HCT116 (cell line): Measurements from ENCODE around the gene SIRPG. TPM values are rescaled to one million over a fixed set of nuclear protein-coding genes. Genes with fewer than 3 reads are reported as not detected.

Source experiments
- ATAC-seq: fragments of 200-7000 bp; cut with Tn5 transposase; 2 replicates; pipeline ENCODE4 v1.9.1; 2020; ENCODE audit warnings: mild to moderate bottlenecking, moderate library complexity
- BruUV-seq: library from RNA; stranded (reverse); fragments of 400-500 nt; replicated peaks from 2 replicates; lab custom pipeline; 2021; lab: Mats Ljungman, UMichigan
- CTCF ChIA-PET: fragments of 300-600 bp; sonication (Branson Sonifier 250); formaldehyde crosslinking; loops from one replicate; lab custom pipeline; 2021; ENCODE audit warnings: antibody characterized with exemption; lab: Charles Lee
- POLR2A ChIA-PET: fragments of 300-600, 350-600 bp; sonication (Branson Sonifier 250); formaldehyde crosslinking; loops from one replicate; lab custom pipeline; 2021; ENCODE audit warnings: antibody characterized with exemption; lab: Charles Lee
- RAD21 ChIA-PET, 2 experiments: fragments of 300-600 bp; sonication (Branson Sonifier 250); formaldehyde crosslinking; loops; one replicate each; lab custom pipeline; 2023; ENCODE audit warnings: low total read pairs in 2 of 2; ENCODE audit not compliant: uncharacterized antibody in 2 of 2, unreplicated experiment in 2 of 2, low non-redundant PET in 1 of 2; lab: Charles Lee
- DNase-seq: peaks from one replicate; pipeline ENCODE4 v3.0.0-alpha.2; 2010; ENCODE audit warnings: low read depth, low spot score
- H2AFZ ChIP-seq: fragments of 200-600 bp; shearing (Covaris generic), sonication (generic); 2 replicates; pipeline ENCODE4 v1.6.1; 2017; ENCODE audit warnings: low read depth, mixed run types, mixed read lengths, antibody characterized with exemption, low read length; ENCODE audit not compliant: poor library complexity, severe bottlenecking
- H3K27ac ChIP-seq: 2 replicates; pipeline ENCODE4 v1.5.1; 2012; ENCODE audit warnings: low read depth, low read length
- H3K27me3 ChIP-seq: fragments of 200-600 bp; sonication (generic); 2 replicates; pipeline ENCODE4 v1.6.1; 2016; ENCODE audit warnings: mixed run types, low read length, mixed read lengths; ENCODE audit not compliant: insufficient read depth
- H3K36me3 ChIP-seq, 2 experiments: fragments of 200-500 bp in 1 of 2; fragments of 200-600 bp in 1 of 2; sonication (Bioruptor generic) in 1 of 2; sonication (generic) in 1 of 2; 2 replicates each; pipeline versions ENCODE4 v1.5.1 to v1.6.1; 2014 to 2016; ENCODE audit warnings: low read length in 2 of 2, inconsistent platforms in 1 of 2, mixed read lengths in 1 of 2, mixed run types in 1 of 2; ENCODE audit not compliant: insufficient read depth in 2 of 2, control insufficient read depth in 1 of 2
- H3K4me1 ChIP-seq, 2 experiments: fragments of 200-600 bp in 1 of 2; sonication (generic) in 1 of 2; 2 replicates each; pipeline versions ENCODE4 v1.5.1 to v1.6.1; 2012 to 2017; ENCODE audit warnings: low read length in 2 of 2, inconsistent platforms in 1 of 2, mild to moderate bottlenecking in 1 of 2, mixed read lengths in 1 of 2, mixed run types in 1 of 2, moderate library complexity in 1 of 2; ENCODE audit not compliant: insufficient read depth in 2 of 2, control insufficient read depth in 1 of 2
- H3K4me2 ChIP-seq: fragments of 200-600 bp; sonication (generic); 2 replicates; pipeline ENCODE4 v1.6.1; 2017; ENCODE audit warnings: mixed run types, low read length, mixed read lengths
- H3K4me3 ChIP-seq, 2 experiments: fragments of 200-600 bp in 1 of 2; sonication (generic) in 1 of 2; replicated peaks in 1 of 2; 2 replicates each; pipeline ENCODE4 v1.5.1; 2011 to 2016; ENCODE audit warnings: low read length in 2 of 2, control low read depth in 1 of 2, low read depth in 1 of 2, mild to moderate bottlenecking in 1 of 2, mixed read lengths in 1 of 2, mixed run types in 1 of 2
- H3K79me2 ChIP-seq: fragments of 200-600 bp; sonication (generic); 2 replicates; pipeline ENCODE4 v1.6.1; 2017; ENCODE audit warnings: mild to moderate bottlenecking, mixed run types, low read length, moderate library complexity, mixed read lengths; ENCODE audit not compliant: insufficient read depth
- H3K9ac ChIP-seq: fragments of 200-600 bp; sonication (generic); 2 replicates; pipeline ENCODE4 v1.6.1; 2016; ENCODE audit warnings: low read length, mixed read lengths
- H3K9me2 ChIP-seq: fragments of 200-600 bp; sonication (generic), shearing (Covaris generic); 2 replicates; pipeline ENCODE4 v1.6.1; 2017; ENCODE audit warnings: mixed run types, mild to moderate bottlenecking, moderate library complexity; ENCODE audit not compliant: insufficient read depth
- H3K9me3 ChIP-seq, 2 experiments: fragments of 200-500 bp in 1 of 2; fragments of 200-600 bp in 1 of 2; sonication (Bioruptor generic) in 1 of 2; sonication (generic) in 1 of 2; 2 replicates each; pipeline ENCODE4 v1.6.1; 2014 to 2017; ENCODE audit warnings: low read length in 2 of 2, mixed read lengths in 2 of 2, inconsistent platforms in 1 of 2, low read depth in 1 of 2, mild to moderate bottlenecking in 1 of 2, mixed run types in 1 of 2, moderate library complexity in 1 of 2; ENCODE audit not compliant: control insufficient read depth in 1 of 2, insufficient read depth in 1 of 2
- H4K20me1 ChIP-seq: fragments of 200-600 bp; sonication (generic), shearing (Covaris generic); 2 replicates; pipeline ENCODE4 v1.6.1; 2017; ENCODE audit warnings: mixed run types, mild to moderate bottlenecking, moderate library complexity; ENCODE audit not compliant: insufficient read depth
- ATF3 ChIP-seq: IDR thresholded peaks from 2 replicates; pipeline ENCODE4 v1.6.1; 2012
- CEBPB ChIP-seq: IDR thresholded peaks from 2 replicates; pipeline ENCODE4 v1.6.1; 2012; ENCODE audit warnings: low read depth
- CTCF ChIP-seq, 3 experiments: fragments of 200-600 bp in 1 of 3; sonication (generic) in 1 of 3; IDR thresholded peaks in 2 of 3; conservative IDR thresholded peaks in 1 of 3; 2 replicates each; pipeline ENCODE4 v1.5.1; 2012 to 2017; ENCODE audit warnings: low read depth in 2 of 3, low read length in 2 of 3, antibody characterized with exemption in 1 of 3, borderline replicate concordance in 1 of 3, control low read depth in 1 of 3, mild to moderate bottlenecking in 1 of 3, mixed read lengths in 1 of 3, mixed run types in 1 of 3, moderate library complexity in 1 of 3; ENCODE audit not compliant: insufficient read depth in 1 of 3
- EGR1 ChIP-seq: IDR thresholded peaks from 2 replicates; pipeline ENCODE4 v1.6.1; 2012; ENCODE audit warnings: low read depth
- ELF1 ChIP-seq: IDR thresholded peaks from 2 replicates; pipeline ENCODE4 v1.6.1; 2012; ENCODE audit warnings: low read depth, borderline replicate concordance
- EZH2 ChIP-seq: fragments of 200-600 bp; sonication (generic); IDR thresholded peaks from 2 replicates; pipeline ENCODE4 v1.6.1; 2017; ENCODE audit warnings: antibody characterized with exemption, mixed run types
- JUND ChIP-seq: IDR thresholded peaks from 2 replicates; pipeline ENCODE4 v1.6.1; 2012
- SRF ChIP-seq: IDR thresholded peaks from 2 replicates; pipeline ENCODE4 v1.6.1; 2012; ENCODE audit warnings: low read depth
- TCF7L2 ChIP-seq: IDR thresholded peaks from 2 replicates; pipeline ENCODE4 v1.7.0; 2011; ENCODE audit warnings: borderline replicate concordance, inconsistent platforms; ENCODE audit not compliant: insufficient read depth, insufficient read length; ENCODE audit errors: extremely low read depth
- YY1 ChIP-seq: IDR thresholded peaks from 2 replicates; pipeline ENCODE4 v1.6.1; 2011; ENCODE audit warnings: low read length, low read depth, moderate library complexity, mild to moderate bottlenecking; ENCODE audit not compliant: insufficient replicate concordance; ENCODE audit errors: extremely low read depth
- intact Hi-C: fragments of 100-400 bp; cut with micrococcal nuclease; formaldehyde crosslinking; loops from 2 replicates; pipeline ENCODE4 v1.10.0; 2022
- total RNA-seq: library from RNA; stranded (reverse); gene quantifications from one replicate; pipeline ENCODE4 v1.2.1, GENCODE V29; 2021; ENCODE audit not compliant: unreplicated experiment
- TF ChIP-seq, protein P1 (sequence below): IDR thresholded peaks from 2 replicates; pipeline ENCODE4 v1.6.1; 2012; ENCODE audit warnings: low read depth

Gene SIRPG
- total RNA-seq, 1 experiment from 2014 or later: not detected

DNA sequence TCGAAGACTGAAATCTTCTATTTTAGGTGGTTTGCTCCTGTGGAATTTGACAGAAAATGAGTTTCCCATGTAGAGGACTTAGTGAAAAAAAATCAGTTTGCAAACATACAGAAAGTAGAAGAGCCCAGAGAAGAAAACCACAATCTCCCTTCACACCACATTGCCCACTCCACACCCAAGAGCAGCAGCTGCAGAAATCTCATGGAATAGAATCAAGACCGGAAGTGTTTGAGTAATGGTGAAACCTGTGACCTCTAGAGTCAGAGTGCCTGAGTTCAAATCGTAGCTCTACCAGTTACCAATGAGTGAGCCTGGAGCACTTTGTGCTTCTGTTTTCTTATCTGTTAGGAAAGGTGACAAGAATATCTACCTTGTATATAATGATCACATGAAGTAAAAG is 4.6 kb downstream of the SIRPG start:
- Histone ChIP-seq H4K20me1 (no peaks in the 10 kb centered on the region), H3K27me3 (peaks cover 16% of the 10 kb centered on the region), H3K36me3 (no peaks in the 10 kb centered on the region), H3K9me2 (no peaks in the 10 kb centered on the region), H3K9me3 (no peaks in the 10 kb centered on the region), H3K9ac (no peak overlapping the region), H3K4me1 (no peaks in the 10 kb centered on the region; a peak in 1 of 4 replicates), H2AFZ (no peak overlapping the region), H3K27ac (no peak overlapping the region), H3K4me3 (no peak overlapping the region), H3K79me2 (no peaks in the 10 kb centered on the region), H3K4me2 (no peak overlapping the region)
- RAD21 ChIA-PET: no interaction called here
- POLR2A ChIA-PET: no interaction called here
- TF ChIP-seq, protein P1, sequence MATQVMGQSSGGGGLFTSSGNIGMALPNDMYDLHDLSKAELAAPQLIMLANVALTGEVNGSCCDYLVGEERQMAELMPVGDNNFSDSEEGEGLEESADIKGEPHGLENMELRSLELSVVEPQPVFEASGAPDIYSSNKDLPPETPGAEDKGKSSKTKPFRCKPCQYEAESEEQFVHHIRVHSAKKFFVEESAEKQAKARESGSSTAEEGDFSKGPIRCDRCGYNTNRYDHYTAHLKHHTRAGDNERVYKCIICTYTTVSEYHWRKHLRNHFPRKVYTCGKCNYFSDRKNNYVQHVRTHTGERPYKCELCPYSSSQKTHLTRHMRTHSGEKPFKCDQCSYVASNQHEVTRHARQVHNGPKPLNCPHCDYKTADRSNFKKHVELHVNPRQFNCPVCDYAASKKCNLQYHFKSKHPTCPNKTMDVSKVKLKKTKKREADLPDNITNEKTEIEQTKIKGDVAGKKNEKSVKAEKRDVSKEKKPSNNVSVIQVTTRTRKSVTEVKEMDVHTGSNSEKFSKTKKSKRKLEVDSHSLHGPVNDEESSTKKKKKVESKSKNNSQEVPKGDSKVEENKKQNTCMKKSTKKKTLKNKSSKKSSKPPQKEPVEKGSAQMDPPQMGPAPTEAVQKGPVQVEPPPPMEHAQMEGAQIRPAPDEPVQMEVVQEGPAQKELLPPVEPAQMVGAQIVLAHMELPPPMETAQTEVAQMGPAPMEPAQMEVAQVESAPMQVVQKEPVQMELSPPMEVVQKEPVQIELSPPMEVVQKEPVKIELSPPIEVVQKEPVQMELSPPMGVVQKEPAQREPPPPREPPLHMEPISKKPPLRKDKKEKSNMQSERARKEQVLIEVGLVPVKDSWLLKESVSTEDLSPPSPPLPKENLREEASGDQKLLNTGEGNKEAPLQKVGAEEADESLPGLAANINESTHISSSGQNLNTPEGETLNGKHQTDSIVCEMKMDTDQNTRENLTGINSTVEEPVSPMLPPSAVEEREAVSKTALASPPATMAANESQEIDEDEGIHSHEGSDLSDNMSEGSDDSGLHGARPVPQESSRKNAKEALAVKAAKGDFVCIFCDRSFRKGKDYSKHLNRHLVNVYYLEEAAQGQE: no peak
- TF ChIP-seq ELF1 (no peak), SRF (no peak), ATF3 (no peak), YY1 (no peak), EGR1 (no peak), CEBPB (no peak), EZH2 (no peak), TCF7L2 (no peak), JUND (no peak), CTCF (IDR thresholded peaks at IDR 0.05 in 2 of 3, conservative IDR thresholded peaks at IDR 0.05 in 1 of 3; ENCODE audit: borderline replicate concordance in 1 of 3, insufficient read depth in 1 of 3, low read depth in 2 of 3, low read length in 2 of 3) (no peak)
- intact Hi-C loops: no loop called here
- CTCF ChIA-PET: no interaction called here
- ATAC-seq (no peak), DNase-seq (no peak)
- no TSS peak for BruUV-seq
